ENCODE data around the gene EIF4E3. TPM values are rescaled to one million over a fixed set of nuclear protein-coding genes. Genes with fewer than 3 reads are reported as not detected.

The EIF4E3 gene
- total RNA-seq, 2 donors from 2014 or later, result 8.2 to 9.6 TPM

GRCh38 chr3:71752831-71753700 lies 27.9 kb upstream of the EIF4E3 start:
- no peaks in the 10 kb centered on the region for H3K27me3 ChIP-seq
- WGBS, 2 donors, result 20 to 34% methylated on average over 32 to 49 of the region's 68 CpGs

GRCh38 chr3:71751602-71752001 lies 26.4 kb upstream of the EIF4E3 start:
- DNase-seq (no peak), ATAC-seq (no peak)
- intact Hi-C loops (cut with DNase I), result no loop called here
- Histone ChIP-seq H3K9me3 (no peaks in the 10 kb centered on the region), H3K4me1 (peaks cover 8% of the 10 kb centered on the region), H3K27me3 (no peaks in the 10 kb centered on the region), H3K4me3 (no peak overlapping the region), H3K27ac (no peak overlapping the region), H3K36me3 (replicated peaks in 1 of 2; ENCODE audit: insufficient read depth in 1 of 2, low read depth in 2 of 2) (no peaks in the 10 kb centered on the region)
- 90 to 92% methylated on average over 4 of the region's 4 CpGs for WGBS, 2 donors
- no peak for TF ChIP-seq POLR2A (IDR thresholded peaks at IDR 0.05)
- no peak for TF ChIP-seq CTCF (IDR thresholded peaks at IDR 0.05)

More at GRCh38 chr3:71752831-71753700, 27.9 kb upstream of the EIF4E3 start:
- ATAC-seq (no peak), DNase-seq (no peak)
- intact Hi-C loops (cut with DNase I), result no loop called here
- Histone ChIP-seq H3K27ac (no peak overlapping the region), H3K9me3 (no peaks in the 10 kb centered on the region), H3K36me3 (replicated peaks in 1 of 2; ENCODE audit: insufficient read depth in 1 of 2, low read depth in 2 of 2) (no peaks in the 10 kb centered on the region), H3K4me1 (peaks cover 8% of the 10 kb centered on the region), H3K4me3 (no peak overlapping the region)
- TF ChIP-seq POLR2A (IDR thresholded peaks at IDR 0.05) (no peak), CTCF (IDR thresholded peaks at IDR 0.05) (no peak)

GRCh38 chr3:71744738-71745137 lies 19.5 kb upstream of the EIF4E3 start:
- H3K4me1 ChIP-seq, result no peaks in the 10 kb centered on the region
- H3K36me3 ChIP-seq (replicated peaks in 1 of 2; ENCODE audit: insufficient read depth in 1 of 2, low read depth in 2 of 2), result no peaks in the 10 kb centered on the region
- H3K27ac ChIP-seq, result no peak overlapping the region
- H3K27me3 ChIP-seq, result no peaks in the 10 kb centered on the region
- no peak overlapping the region for H3K4me3 ChIP-seq
- intact Hi-C loops (cut with DNase I), result no loop called here
- no peak for ATAC-seq
- 85 to 86% methylated on average over 3 of the region's 3 CpGs for WGBS, 2 donors
- no peak for DNase-seq
- TF ChIP-seq POLR2A (IDR thresholded peaks at IDR 0.05), result no peak
- no peak for TF ChIP-seq CTCF (IDR thresholded peaks at IDR 0.05)
- peaks cover 0 to 4% (median 4%) of the 10 kb centered on the region in 3 donors for H3K9me3 ChIP-seq

GRCh38 chr3:71742621-71743020 lies 17.4 kb upstream of the EIF4E3 start:
- H3K4me3 ChIP-seq, result no peak overlapping the region
- 97% methylated on average over 1 of the region's 1 CpG for WGBS, 2 donors
- H3K4me1 ChIP-seq, result no peaks in the 10 kb centered on the region
- H3K27me3 ChIP-seq, result no peaks in the 10 kb centered on the region
- ATAC-seq (no peak), DNase-seq (no peak)
- intact Hi-C loops (cut with DNase I), result no loop called here
- no peaks in the 10 kb centered on the region for H3K36me3 ChIP-seq (replicated peaks in 1 of 2; ENCODE audit: insufficient read depth in 1 of 2, low read depth in 2 of 2)
- H3K9me3 ChIP-seq, result peaks cover 0 to 4% (median 4%) of the 10 kb centered on the region in 3 donors
- TF ChIP-seq POLR2A (IDR thresholded peaks at IDR 0.05), result no peak
- no peak for TF ChIP-seq CTCF (IDR thresholded peaks at IDR 0.05)
- H3K27ac ChIP-seq, result no peak overlapping the region

All from body of pancreas (tissue), 4 donors.